Measurements from ENCODE around the gene IL13.

The IL13 gene

GRCh38 chr5:132669966-132670882 lies 12.3 kb downstream of the IL13 start:
- no peak for DNase-seq (ENCODE audit: low spot score)

GRCh38 chr5:132671000-132671399 lies 13.0 kb downstream of the IL13 start:
- DNase-seq (ENCODE audit: low spot score), result no peak

- no peak for DNase-seq (ENCODE audit: low spot score)
Measured at GRCh38 chr5:132673488-132673887, 15.5 kb downstream of the IL13 start.

- no peak for DNase-seq (ENCODE audit: low spot score)
Measured at GRCh38 chr5:132673939-132674630, 16.1 kb downstream of the IL13 start, which contains the start of gene IL4. Gene IL4, plus strand, starts transcription at chr5:132673989. Its CDS starts 62 bp downstream, at chr5:132674051.

GRCh38 chr5:132674671-132675506 lies 16.9 kb downstream of the IL13 start:
- DNase-seq (ENCODE audit: low spot score), result no peak

GRCh38 chr5:132675936-132676689 lies 18.1 kb downstream of the IL13 start:
- DNase-seq (ENCODE audit: low spot score), result no peak

GRCh38 chr5:132677191-132677590 lies 19.2 kb downstream of the IL13 start:
- no peak for DNase-seq (ENCODE audit: low spot score)

- DNase-seq (ENCODE audit: low spot score), result no peak
Measured at GRCh38 chr5:132677682-132678400, 19.9 kb downstream of the IL13 start.

- no peak for DNase-seq (ENCODE audit: low spot score)
Measured at GRCh38 chr5:132678735-132679134, 20.8 kb downstream of the IL13 start.

- DNase-seq (ENCODE audit: low spot score), result no peak
Measured at GRCh38 chr5:132679166-132679565, 21.2 kb downstream of the IL13 start.

- no peak for DNase-seq (ENCODE audit: low spot score)
Measured at GRCh38 chr5:132679717-132680380, 21.9 kb downstream of the IL13 start.

- DNase-seq (ENCODE audit: low spot score), result no peak
Measured at GRCh38 chr5:132680780-132681475, 23.0 kb downstream of the IL13 start.

- DNase-seq (ENCODE audit: low spot score), result peak; percentile 70
Measured at GRCh38 chr5:132681476-132681831, 23.5 kb downstream of the IL13 start.

- no peak for DNase-seq (ENCODE audit: low spot score)
Measured at GRCh38 chr5:132681983-132682382, 24.0 kb downstream of the IL13 start.

- DNase-seq (ENCODE audit: low spot score), result no peak
Measured at GRCh38 chr5:132684491-132684890, 26.5 kb downstream of the IL13 start.

- no peak for DNase-seq (ENCODE audit: low spot score)
Measured at GRCh38 chr5:132684922-132685720, 27.1 kb downstream of the IL13 start.

GRCh38 chr5:132686193-132686592 lies 28.2 kb downstream of the IL13 start:
- no peak for DNase-seq (ENCODE audit: low spot score)

GRCh38 chr5:132687995-132688394 lies 30.0 kb downstream of the IL13 start:
- DNase-seq (ENCODE audit: low spot score), result no peak

All from germinal center (tissue), 1 donor.